DLD1 (cell line): Measurements from ENCODE around the gene GDI1.

Source experiments
- in situ Hi-C: cut with HindIII; loops from 2 replicates; pipeline ENCODE4 v1.10.0; 2017; ENCODE audit warnings: low sequenced_read_pairs

GDI1 gene

DNA sequence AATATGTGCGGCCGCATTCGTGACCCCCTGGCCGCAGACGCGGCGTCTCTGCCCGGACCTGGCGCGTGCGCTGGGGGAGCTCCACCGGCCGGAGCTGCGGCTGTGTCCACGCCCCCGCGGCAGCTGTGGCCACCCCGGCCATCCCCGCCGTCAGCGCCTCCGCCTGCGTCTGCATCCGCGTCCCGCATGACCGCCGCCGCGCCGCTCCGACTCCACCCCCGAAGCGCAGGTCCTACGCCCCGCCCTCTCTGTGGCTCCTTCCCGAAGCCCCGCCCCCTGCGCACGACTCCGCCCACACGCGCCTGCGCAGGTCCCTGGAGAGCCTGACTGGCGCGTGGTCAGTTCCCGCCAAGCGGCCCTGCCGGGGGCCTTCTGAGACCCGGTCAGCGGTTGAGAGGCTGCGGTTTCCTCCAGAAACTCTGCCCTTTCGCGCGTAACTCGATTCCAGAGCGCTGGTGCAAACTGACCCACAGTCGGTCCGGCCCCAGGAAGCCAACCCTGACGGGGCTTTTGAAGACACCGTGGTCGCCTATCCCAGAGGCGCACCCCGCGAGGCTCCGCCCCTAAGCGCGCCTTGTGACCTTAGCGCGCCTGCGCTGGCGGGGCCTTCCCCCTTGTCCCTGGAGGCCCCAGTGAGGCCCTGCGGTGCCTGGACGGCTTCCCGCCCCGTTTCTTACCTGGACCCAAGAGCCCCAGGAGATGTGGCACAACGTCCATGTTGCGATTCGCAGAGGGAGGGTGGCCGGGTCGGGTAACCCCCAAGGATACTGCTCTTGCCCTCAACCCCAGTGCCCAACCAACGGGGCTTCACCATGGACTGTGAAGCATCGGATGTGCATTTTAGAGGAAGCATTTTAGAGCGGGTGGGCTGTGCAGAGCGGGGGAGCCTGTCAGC, 42.0 kb downstream of the GDI1 start, which contains the start of gene LAGE3:
Gene LAGE3, minus strand, starts transcription at position 554 of the 895 bp plus-strand sequence. Its CDS starts 366 bp downstream, at position 188.
- in situ Hi-C loops, result no loop called here

GRCh38 chrX:154481195-154481594, 44.2 kb downstream of the GDI1 start:
- in situ Hi-C loops, result no loop called here

- in situ Hi-C loops, result no loop called here
These were observed 45.1 kb downstream of the GDI1 start for GRCh38 chrX:154481911-154482601.

- in situ Hi-C loops, result no loop called here
These were observed 45.8 kb downstream of the GDI1 start for GRCh38 chrX:154482786-154483185.

GRCh38 chrX:154483325-154483724, 46.4 kb downstream of the GDI1 start:
- in situ Hi-C loops, result no loop called here

- in situ Hi-C loops, result no loop called here
These were observed 47.5 kb downstream of the GDI1 start for GRCh38 chrX:154484255-154485149.

- in situ Hi-C loops, result no loop called here
These were observed 48.4 kb downstream of the GDI1 start for GRCh38 chrX:154485150-154486051.

DNA sequence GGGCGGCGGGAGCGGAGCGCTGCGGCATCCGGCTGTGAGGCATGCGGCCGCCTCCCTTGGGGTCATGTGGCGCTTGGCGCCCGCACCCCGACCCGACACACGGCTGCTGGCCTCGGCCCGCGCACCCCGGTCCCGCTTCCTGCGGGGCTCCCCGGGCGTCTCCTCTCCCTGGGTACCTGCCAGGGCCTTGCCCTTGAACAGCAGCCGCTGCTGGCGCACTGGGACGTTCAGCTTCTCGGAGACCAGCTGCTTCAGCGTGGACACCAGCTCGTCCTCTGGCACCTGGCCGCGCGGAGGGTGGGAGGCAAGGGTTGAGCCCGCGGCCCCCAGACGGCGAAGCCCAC, 49.1 kb downstream of the GDI1 start:
- in situ Hi-C loops, result no loop called here

DNA sequence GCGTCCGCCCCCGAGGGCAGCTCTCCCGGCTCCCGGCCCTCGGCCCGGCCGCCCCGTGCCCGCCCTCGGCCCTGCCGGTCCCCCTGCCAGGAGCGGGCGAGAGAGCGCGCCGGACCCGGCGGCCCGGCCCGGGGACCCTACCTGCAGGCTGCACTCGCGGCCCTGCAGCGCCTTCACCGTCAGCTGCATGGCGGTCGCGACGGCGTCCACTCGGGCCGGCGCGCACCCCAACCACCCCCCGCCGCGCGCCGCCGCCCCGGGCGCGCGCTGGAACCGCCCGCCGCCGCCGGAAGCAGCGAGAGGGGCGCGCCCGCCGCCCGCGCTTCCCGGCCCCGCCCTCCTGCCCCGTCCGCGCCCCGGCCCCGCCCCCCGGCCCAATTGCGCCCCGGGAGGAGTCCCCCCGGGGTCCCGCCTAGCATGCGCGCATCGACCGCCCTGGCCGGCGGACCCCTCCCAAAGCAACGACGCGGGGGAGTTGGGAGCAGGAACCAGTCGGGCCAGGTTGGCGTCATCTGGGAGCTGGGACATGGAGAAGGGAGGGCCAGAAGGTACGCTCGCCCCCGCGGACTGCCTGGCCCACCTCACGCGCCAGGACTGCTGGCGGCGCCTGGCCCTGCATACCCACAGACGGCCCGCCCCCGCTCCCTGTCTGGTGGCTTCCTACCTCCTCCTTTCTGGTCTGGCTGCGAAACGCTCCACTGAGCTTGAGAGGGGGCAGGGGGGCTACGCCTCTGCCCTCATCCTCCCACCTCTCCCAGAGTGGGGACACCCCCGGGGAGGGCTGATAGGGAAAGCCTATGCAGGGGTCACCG, 49.6 kb downstream of the GDI1 start, which contains the start of gene UBL4A:
Gene UBL4A, minus strand, starts transcription at position 220 of the 812 bp plus-strand sequence. Its CDS starts 31 bp downstream, at position 189.
- in situ Hi-C loops, result no loop called here

- in situ Hi-C loops, result no loop called here
These were observed 50.8 kb downstream of the GDI1 start for GRCh38 chrX:154487518-154488290.

DNA sequence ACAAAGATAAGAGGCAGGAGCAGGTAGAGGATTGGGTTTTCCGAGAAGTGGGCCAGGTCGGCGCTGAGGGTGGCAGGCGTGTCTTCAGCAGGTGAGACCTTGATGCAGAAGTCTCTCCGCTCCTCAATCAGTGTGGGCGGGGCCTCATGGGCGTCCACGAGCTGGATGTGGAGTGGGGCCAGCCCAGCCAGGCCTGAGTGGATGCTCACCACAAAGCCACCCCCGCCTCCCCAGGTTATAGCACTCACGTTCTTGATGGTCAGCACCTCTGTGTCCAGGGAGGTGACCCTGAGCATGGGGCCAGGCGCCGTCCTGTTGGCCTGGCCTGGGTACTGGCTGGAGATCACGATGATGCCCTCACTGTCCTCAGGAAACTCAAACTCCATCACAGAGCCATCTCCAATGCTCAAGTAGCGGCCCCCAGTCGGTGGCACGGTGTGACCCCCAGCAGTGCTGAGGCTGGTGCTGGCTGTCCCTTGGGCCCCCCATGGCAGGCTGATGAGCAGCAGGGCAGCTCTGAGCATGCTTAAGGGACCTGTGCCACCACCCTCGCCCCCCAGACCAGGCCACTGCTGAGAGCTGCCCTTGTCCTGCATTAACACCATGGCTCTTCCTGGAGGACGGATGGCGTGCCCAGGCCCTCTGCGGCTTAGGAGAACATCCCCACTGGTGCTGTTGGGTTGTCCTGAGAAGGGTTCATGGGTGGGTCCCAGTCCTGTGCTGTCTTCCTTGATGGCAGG, 51.6 kb downstream of the GDI1 start:
- in situ Hi-C loops, result no loop called here

DNA sequence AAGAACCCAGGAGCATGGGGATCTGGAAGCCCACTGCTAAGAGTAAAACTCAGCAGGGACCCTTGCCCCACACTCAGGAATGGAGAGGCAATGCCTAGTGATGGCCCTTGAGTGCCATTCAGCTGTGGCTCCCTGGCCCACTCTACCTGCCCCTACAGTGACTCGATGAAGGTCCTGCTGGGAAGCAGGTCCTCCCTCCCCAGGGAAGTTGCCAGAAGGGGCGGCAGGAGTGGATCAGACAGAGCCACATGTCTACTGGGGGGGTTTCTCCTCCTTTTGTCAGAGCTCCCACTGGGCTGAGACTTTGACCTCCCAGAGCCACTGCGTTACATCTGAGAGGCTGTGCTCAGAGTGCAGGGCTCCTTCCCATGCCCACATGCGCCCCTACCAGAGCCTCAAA, 52.2 kb downstream of the GDI1 start:
- in situ Hi-C loops, result no loop called here

GRCh38 chrX:154490021-154490413, 53.1 kb downstream of the GDI1 start:
- in situ Hi-C loops, result no loop called here

GRCh38 chrX:154490414-154491083, 53.6 kb downstream of the GDI1 start, which contains the start of gene SLC10A3:
Gene SLC10A3, minus strand, starts transcription at chrX:154490629. Its CDS starts 1,689 bp downstream, at chrX:154488940.
- in situ Hi-C loops, result no loop called here
